ENCODE measurements around the gene TP53TG3B. TPM values are rescaled to one million over a fixed set of nuclear protein-coding genes. Genes with fewer than 3 reads are reported as not detected.
"Not testable (repeated sequence)": the region's sequence is repeated elsewhere in the genome, so short reads cannot be mapped to it uniquely, and the experiment has no call there.

TP53TG3B gene
- not detected for total RNA-seq

GRCh38 chr16:33360541-33360940 is at the start of gene TP53TG3B:
Gene TP53TG3B (plus strand): TSS chr16:33360841. CDS start chr16:33360909, 68 bp downstream.
- not testable (repeated sequence) for H3K27ac ChIP-seq; H3K36me3 ChIP-seq; H3K4me3 ChIP-seq; H3K27me3 ChIP-seq; DNase-seq (ENCODE audit: low spot score in 2 of 2); H3K4me1 ChIP-seq; H3K9me3 ChIP-seq
- WGBS = no CpG with 5 or more reads among the region's 25 CpGs

GRCh38 chr16:33336226-33337012 is 24.2 kb upstream of the TP53TG3B start:
- peak in 1 of 2 donors; percentile 96 for DNase-seq (ENCODE audit: low spot score in 2 of 2)
- not testable (repeated sequence) for H3K27ac ChIP-seq, H3K4me3 ChIP-seq, H3K36me3 ChIP-seq, H3K4me1 ChIP-seq, H3K27me3 ChIP-seq
- WGBS = 47% methylated on average over 4 of the region's 4 CpGs
- H3K9me3 ChIP-seq = peaks cover 13% of the 10 kb centered on the region

GRCh38 chr16:33337627-33338542 is 22.8 kb upstream of the TP53TG3B start:
- not testable (repeated sequence) for H3K4me3 ChIP-seq, H3K27ac ChIP-seq, H3K4me1 ChIP-seq, H3K27me3 ChIP-seq, H3K36me3 ChIP-seq
- H3K9me3 ChIP-seq = peaks cover 13% of the 10 kb centered on the region
- 60% methylated on average over 5 of the region's 5 CpGs for WGBS
- peak in 1 of 2 donors; percentile 96 for DNase-seq (ENCODE audit: low spot score in 2 of 2)

GRCh38 chr16:33338543-33338951 is 22.1 kb upstream of the TP53TG3B start:
- not testable (repeated sequence) for H3K4me1 ChIP-seq, H3K4me3 ChIP-seq
- peak in 1 of 2 donors; percentile 87 for DNase-seq (ENCODE audit: low spot score in 2 of 2)

GRCh38 chr16:33339093-33340061 is 21.3 kb upstream of the TP53TG3B start:
- 66% methylated on average over 4 of the region's 4 CpGs for WGBS
- not testable (repeated sequence) for H3K4me3 ChIP-seq, H3K4me1 ChIP-seq, H3K36me3 ChIP-seq, H3K27ac ChIP-seq, H3K27me3 ChIP-seq
- DNase-seq (ENCODE audit: low spot score in 2 of 2) = peak in 1 of 2 donors; percentile 95
- peaks cover 13% of the 10 kb centered on the region for H3K9me3 ChIP-seq

More at GRCh38 chr16:33338543-33338951, 22.1 kb upstream of the TP53TG3B start:
- not testable (repeated sequence) for H3K27ac ChIP-seq, H3K36me3 ChIP-seq, H3K27me3 ChIP-seq
- peaks cover 13% of the 10 kb centered on the region for H3K9me3 ChIP-seq
- 39% methylated on average over 1 of the region's 2 CpGs for WGBS

Other genes with a start within 250 kb of the TP53TG3B start
- not detected for gene TP53TG3C, start 166.6 kb upstream of the TP53TG3B start, total RNA-seq
- not detected for gene TP53TG3E, start 56.5 kb upstream of the TP53TG3B start, total RNA-seq
- not detected for gene TP53TG3F, start 98.8 kb downstream of the TP53TG3B start, total RNA-seq

All from suprapubic skin (tissue), 4 donors.